SH-SY5Y (cell line): ENCODE data around the gene TSNAXIP1.

Experiments used
- GATA2 ChIP-seq: IDR thresholded peaks from 2 replicates; pipeline ENCODE4 v1.6.1; 2011; ENCODE audit warnings: mild to moderate bottlenecking, low read depth, low read length
- GATA3 ChIP-seq: IDR thresholded peaks from 2 replicates; pipeline ENCODE4 v1.6.1; 2011; ENCODE audit warnings: low read depth, mild to moderate bottlenecking, low read length, moderate library complexity

- TF ChIP-seq GATA3 (no peak), GATA2 (no peak)
Measured at GRCh38 chr16:67864594-67864993, 57.9 kb downstream of the TSNAXIP1 start.
